HG03432 (cell line): ENCODE results near the gene APOM.

Source experiments
- ATAC-seq: cut with Tn5 transposase; IDR thresholded peaks from one replicate; pipeline ENCODE4 v1.9.1; 2021; ENCODE audit warnings: mild to moderate bottlenecking, moderate library complexity; ENCODE audit not compliant: unreplicated experiment

Gene APOM

DNA sequence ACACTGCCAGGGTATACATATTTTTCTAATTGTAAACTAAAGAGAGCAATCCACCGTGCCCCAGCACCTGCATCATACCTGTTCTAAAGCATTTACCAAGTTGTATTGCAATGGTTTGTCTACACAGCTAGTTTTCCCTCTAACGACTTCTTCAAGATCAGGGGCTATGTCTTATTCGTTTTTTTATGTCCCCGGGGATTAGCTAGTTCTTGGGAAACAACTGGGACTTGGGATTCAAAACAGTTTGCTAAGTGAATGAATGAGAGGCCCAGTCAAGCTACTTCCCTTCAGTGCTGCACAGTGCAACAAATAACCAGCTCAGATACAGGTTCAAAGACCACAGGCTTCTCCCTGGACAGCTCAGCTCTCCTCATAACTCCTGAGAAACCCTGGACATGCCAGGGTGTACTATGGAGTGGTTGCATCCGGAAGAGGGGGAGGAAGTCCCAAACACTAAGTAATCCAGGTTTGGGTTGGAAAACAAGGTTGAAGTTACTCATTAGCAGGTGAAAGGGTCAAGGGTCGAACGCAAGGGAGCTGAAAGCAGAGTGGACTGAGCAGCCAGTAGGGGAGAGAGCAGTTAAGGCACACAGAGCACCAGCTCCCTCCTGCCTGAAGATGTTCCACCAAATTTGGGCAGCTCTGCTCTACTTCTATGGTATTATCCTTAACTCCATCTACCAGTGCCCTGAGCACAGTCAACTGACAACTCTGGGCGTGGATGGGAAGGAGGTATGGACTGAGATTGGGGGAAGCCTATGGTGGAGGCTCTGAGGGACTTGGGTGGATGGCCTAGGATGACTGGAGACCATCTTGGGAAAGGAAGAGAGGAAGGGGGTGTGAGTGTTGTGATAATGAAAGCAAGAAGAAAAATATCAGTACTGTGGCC, at the start of gene APOM:
TSS of gene APOM (plus strand) at position 546 of the 889 bp plus-strand sequence. CDS start at position 619, 73 bp downstream.
- ATAC-seq, result no peak

DNA sequence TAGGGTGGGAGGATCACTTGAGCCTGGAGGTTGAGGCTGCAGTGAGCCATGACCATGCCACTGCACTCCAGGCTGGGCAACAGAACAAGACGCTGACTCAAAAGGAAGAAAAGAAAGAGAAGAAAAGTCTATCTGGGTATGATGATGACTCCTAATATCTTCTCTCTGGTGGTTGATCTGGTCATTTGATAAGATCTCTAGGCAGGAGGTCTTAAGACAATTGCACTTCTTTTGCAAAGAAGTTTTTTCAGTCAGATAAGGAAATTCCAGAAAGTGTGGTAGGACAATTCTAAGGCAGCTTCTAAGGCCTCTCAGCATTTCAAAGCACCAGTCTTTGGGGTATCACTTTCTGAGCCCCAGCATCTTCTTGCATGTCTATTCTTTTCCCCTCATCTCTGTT, 48.4 kb upstream of the APOM start:
- ATAC-seq, result no peak

DNA sequence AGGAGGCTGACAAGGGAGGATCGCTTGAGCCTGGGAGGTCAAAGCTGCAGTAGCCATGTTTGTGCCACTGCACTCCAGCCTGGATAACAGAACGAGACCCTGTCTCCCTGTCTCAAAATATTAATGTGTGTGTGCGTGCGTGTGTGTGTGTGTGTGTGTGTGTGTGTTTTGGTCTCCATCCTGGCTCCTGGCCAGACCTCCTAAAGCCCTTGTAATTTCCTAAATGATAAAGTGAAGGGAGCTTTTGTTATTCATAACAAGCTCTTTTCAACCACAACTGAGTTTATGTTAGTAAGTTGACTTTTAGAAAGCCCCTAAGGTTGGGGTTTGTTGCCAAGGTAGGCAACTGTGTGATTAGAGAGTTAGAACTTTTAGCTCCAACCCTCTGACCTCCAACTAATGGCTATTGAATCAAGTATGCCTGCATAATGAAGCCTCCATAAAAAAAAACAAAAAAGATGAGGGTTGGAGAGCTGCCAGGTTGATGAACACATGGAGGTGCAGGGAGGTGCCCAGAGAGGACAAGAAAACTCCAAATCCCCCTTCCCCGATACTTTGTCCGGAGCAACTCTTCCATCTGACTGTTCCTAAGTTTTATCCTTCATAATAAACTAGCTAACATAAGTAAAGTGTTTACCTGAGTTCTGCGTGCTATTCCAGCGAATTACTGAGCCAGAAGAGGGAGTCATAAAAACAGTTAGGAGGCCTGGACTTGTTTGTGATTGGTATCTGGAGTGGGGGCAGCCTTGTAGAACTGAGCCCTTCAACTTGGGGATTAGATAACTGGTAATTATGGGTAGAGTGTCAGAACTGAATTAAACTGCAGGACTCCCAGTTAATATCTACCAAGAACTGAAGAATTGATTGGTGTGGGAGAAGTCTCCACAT, 45.9 kb upstream of the APOM start:
- no peak for ATAC-seq

DNA sequence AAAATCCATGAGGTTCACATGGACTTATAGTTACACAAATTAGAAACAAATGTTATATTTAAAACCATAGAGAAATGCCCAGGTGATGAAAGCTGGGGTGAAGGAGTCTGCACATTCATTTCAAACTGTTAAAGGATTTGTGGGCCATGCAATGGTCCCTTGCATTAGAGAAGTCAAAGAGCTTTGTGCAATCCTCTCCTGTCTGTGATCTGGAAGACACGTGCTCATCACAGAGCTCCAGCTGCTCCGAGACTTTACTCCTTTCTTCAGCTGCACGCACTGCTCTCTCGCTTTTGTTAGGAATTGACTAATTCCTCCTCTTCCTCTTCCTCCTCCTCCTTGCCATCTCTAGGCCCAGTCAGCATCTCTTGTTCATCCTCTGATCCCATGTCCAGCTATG, 44.7 kb upstream of the APOM start:
- ATAC-seq, result no peak

DNA sequence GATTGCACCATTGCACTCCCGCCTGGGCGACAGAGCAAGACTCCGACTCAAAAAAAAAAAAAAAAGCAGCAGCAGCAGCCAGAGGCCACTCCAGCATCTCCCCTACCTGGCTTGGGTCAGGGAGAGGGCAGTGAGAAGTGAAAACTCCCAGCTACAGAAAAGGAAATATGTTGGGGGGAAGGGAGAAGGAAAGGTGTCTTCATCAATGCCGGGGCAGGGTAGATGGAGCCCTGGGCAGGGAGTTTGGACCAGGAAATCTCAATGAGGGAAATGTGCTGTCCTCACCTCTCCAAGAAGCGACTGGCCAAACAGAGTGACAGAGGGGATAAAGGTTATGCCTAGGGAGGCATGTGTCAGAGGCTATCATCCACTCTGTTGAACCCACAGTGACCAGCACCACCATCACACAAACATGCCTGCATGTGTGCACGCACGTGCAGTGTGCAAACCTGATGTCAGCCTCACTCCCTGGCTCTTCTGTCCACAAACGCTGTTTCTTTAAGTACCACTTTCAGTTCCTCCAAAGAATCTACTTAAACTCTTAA, 41.5 kb upstream of the APOM start:
- ATAC-seq, result no peak

DNA sequence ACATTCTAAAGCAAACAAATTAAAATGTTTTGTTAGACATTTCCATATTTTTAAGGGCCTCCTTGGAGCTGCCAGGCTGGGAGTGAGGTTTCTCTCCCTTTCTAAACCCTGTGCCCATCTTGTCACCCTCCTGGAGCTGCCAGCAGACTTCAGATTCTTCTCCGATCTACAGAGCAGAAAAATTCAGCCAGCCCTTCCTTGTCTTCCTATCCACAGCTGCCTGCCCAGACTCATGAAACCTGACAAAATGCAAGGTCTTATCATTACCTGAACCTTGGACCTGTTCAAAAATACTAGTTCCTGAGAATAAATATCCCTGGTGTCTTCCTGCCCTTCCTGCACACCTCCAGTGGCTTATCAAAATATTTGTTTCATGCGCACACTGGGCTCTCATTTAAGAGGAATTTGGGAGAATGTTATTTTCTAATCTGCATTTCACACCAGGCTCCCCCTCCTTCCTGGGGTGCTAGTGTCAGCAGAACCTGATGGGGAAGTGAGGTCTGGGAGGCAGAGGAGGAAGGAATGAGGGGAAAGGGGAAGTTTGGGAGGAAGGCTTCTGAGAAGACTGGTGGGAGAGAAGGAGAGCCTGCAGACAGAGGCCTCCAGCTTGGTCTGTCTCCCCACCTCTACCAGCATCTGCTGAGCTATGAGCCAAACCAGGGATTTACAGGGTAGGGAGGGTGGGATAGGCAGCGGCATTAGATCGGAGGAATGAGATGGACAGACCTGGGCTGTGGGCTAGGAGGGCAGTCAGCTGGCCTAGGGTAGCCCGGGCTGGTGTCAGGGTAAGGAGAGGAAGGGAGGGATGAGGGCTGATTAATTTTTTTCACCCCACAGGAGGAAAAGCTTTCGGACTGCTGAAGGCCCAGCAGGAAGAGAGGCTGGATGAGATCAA, 40.8 kb upstream of the APOM start, which contains the start of gene AIF1:
TSS of gene AIF1 (plus strand) at position 551 of the 895 bp plus-strand sequence. CDS start at position 647, 96 bp downstream.
- no peak for ATAC-seq

DNA sequence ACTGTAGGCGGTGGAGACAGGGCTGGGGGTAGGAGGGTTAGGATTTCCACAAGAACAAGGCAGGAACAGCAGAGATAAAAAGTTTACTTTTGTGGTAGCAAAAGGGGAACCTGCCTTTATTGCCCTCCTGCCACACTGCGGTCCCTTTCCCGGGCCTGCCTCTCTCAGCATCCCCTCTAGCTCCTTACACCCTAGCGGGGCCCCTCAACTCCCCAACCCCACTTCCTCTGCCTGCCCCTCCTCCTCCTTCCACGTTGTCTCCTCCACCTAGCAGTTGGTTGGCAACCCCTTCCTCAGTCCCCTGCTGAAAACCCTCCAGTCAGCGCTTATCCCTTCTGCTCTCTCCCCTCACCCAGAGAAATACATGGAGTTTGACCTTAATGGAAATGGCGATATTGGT, 39.9 kb upstream of the APOM start:
- no peak for ATAC-seq

DNA sequence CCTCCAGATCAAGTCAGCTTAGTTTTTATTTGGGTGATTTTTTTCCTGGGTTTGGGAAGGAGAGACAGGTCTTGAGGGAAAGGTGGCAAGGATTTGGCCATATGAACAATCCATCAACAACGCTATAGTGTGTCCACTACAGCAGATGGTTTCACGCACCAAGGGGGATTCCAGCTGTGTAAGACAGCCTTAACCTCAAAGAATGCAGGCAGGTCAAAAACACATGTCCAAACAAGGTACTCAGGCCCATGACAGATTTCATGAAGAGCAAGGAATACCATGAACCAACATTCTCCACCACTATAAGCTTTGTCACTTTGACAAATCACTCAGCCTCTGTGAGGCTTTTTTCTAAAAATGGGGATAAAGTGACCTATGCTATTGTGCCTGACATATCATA, 38.7 kb upstream of the APOM start:
- ATAC-seq, result no peak

DNA sequence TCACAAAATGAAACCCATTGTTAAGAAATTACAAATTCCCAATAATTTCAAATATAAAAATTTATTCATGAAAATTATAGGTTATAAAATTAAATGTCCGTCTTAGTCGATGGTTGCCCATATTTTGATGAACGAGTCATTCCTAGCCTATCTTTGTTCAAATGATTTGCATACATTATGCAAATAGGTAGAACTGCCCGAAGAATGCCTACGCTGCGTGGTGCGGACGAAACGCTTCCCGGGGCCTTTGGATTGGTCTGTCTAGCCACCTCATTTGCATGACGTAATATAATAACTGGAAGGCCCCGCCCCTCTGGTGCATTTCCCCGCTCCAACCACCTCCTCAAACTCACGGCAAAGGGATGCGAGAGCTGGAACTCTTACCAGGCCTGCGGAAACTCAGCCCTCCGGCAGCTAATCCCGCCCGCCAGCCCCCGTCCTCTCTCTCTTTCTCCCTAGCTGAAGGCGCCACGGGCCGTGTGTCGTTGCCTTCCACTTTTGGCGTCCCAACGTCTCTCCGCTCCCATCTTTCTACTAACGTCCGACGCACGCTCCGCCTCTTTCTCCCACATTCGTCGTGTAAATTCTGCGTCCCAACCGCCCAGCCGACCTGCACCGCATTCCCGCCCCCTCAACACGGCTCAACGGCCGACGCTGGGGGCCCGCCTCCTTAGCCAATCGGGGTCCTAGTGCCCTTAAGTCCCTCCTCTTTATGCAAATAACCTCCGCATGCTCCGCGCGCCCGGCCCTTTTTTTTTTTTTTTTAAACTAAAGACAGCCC, 35.7 kb upstream of the APOM start:
- peak; percentile 81 for ATAC-seq

DNA sequence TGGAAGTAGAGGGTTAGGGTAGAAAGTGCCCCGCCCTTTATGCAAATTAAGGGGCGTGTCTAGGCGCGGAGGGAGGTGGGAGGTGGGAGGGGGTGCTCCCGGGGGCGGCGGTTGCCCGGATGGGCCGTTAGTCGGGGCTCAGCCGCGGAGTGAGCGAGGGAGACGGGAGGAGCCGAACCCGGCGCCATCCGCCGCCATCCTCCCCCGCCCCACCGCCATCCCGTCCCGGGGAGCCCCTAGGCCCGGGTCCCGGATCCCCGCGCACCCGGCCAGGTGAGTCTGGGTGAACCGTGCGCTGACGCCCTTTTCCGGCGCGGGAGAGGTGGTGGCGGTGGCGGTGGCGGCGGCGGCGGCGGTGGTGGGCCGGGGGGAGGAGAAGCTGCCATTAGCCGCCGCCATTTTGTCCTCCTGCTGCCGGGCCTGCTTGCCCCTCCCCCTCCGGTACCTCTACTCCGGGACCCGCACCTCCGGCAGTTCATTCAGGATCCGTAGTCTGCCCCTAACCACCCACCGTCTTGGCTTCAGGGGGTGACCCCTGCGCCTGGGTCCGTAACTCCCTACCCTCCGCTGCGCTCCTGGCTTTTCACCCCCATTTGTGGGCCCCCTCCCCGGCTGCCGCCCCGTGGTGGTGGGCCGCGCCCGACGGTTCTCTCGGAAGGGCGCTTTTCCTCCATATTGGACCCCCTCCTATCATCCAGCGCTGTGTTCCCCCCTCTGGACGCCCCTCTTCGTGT, 34.9 kb upstream of the APOM start, which contains the start of gene PRRC2A:
TSS of gene PRRC2A (plus strand) at position 130 of the 734 bp plus-strand sequence. CDS start 2,075 bp downstream, outside the sequence.
- peak; percentile 57 for ATAC-seq

DNA sequence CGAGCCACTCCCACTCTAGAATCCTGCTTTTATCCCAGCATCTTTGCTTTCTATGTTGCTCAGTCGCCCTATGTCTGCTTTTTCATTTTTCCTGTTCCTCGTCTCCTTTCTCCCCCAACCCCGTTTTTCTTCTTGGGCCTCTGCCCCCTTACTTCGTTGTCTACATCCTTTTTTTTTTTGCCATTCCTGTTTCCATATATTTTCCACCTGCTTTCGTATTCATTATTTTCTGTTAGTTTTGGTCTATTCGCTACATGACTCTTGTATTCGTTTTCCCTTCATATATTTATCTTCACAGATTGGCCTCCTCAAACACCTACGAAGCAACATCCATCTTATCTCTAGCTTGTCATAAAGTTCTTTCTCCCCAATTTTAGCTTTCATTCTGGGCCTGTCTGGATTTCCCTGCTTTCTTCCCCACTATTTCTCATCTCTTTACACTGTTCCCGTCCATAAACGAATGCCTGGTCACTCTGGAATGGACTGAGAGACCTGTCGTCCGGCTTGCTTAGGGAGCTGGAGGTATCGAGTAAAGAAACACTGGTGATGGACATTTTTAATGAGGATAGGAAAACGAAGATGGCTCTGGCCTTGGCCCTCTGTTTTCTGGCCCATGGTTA, 34.3 kb upstream of the APOM start:
- ATAC-seq, result no peak

DNA sequence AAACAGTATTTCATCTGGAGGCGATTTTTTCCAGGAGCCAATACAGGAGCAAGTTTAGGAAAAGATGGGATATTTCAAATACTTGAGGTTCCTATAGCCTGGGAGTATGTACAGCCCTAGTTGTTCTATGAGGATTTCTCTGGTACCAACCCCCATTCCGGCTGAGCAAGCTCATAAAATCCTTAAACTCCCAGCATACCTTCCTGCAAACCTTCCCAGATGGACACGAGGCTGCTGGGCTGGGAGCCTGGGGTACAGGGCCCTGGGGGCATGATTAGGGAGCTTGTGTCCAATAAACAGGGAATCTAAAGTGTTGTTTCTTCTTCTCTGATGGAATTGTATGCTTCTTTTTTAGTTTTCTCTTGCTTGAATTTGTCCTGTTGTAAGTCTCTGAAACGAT, 33.7 kb upstream of the APOM start:
- ATAC-seq, result no peak

DNA sequence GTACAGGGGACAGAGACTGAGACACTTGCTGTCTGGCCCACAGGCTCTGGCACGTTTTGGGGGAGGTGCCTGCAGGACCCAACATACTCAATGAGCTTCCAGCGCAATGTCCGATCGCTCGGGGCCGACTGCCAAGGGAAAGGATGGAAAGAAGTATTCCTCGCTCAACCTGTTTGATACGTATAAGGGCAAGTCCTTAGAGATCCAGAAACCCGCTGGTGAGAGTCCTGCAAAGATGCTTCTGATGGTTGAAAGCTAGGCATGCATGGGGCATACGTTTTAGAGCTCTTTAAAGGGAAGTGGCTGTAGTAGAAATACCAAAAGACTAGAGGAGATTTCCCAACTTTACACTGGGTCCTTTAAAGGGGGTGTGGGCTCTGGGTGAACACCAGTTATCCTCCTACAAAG, 33.0 kb upstream of the APOM start:
- ATAC-seq, result no peak

DNA sequence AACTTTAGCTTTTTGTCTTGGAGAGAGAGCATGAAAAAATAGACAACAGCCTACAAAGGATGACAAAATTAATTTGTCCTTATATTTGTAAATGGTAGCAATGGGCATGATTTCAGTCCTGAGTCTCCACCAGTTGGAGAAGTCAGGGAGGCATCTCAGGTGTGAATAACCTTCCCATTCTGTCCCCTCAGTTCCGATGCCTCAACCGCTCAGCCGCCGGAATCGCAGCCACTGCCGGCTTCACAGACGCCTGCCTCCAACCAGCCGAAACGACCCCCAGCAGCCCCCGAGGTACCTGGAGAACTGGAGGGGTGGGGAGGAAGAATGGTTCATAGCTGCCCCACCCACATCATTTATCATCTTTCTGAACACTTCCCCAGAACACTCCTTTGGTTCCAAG, 31.6 kb upstream of the APOM start:
- no peak for ATAC-seq

DNA sequence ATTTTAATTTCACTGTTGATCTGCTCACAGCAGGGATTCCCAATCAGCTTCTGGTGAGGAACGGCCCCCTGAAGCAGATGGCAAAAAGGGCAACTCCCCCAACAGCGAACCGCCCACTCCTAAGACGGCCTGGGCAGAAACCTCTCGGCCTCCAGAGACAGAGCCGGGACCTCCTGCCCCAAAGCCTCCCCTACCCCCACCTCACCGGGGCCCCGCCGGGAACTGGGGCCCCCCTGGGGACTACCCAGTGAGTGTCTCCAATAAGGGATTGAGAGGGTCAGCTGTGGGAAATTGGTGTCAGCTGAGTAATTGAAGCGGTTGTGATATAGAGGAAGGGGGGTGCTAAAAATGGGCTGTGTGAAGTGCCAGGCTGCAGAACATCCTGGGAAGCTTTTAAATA, 28.7 kb upstream of the APOM start:
- no peak for ATAC-seq

DNA sequence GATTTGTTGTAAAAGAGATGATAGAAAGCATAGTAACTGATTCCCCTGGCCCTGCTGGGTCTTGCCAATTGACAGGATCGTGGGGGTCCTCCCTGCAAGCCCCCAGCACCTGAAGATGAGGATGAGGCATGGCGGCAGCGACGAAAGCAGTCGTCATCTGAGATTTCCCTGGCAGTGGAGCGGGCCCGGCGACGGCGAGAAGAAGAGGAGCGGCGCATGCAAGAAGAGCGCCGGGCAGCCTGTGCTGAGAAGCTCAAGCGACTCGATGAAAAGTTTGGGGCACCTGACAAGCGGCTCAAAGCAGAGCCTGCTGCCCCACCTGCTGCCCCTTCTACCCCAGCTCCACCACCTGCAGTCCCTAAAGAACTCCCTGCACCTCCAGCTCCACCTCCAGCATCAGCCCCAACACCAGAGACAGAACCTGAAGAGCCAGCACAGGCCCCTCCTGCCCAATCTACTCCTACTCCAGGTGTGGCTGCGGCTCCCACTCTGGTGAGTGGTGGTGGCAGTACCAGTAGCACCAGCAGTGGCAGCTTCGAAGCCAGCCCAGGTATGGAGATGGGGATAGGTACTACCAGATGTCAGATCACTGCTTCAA, 27.9 kb upstream of the APOM start:
- ATAC-seq, result no peak

DNA sequence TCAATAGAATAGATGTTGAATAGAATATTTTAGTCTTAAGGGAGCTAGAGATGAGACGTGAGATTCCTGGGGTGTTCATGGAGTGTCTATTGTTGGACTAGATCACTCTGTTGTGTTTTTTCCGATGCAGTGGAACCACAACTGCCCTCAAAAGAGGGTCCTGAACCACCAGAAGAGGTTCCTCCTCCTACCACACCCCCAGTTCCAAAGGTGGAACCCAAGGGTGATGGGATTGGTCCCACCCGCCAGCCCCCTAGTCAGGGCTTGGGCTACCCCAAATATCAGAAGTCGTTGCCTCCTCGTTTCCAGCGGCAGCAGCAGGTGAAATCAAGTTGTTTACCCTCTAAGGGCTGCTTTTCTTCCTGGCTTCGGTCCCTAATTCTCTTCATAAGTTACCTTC, 26.7 kb upstream of the APOM start:
- no peak for ATAC-seq
